Measurements from ENCODE around the gene TMEM72. TPM values are rescaled to one million over a fixed set of nuclear protein-coding genes. Genes with fewer than 3 reads are reported as not detected.

Gene TMEM72
- total and polyA plus RNA-seq, 2 donors (not counting 3 experiments of a cell fraction or from before 2014, with no cell fraction given), result not detected

DNA sequence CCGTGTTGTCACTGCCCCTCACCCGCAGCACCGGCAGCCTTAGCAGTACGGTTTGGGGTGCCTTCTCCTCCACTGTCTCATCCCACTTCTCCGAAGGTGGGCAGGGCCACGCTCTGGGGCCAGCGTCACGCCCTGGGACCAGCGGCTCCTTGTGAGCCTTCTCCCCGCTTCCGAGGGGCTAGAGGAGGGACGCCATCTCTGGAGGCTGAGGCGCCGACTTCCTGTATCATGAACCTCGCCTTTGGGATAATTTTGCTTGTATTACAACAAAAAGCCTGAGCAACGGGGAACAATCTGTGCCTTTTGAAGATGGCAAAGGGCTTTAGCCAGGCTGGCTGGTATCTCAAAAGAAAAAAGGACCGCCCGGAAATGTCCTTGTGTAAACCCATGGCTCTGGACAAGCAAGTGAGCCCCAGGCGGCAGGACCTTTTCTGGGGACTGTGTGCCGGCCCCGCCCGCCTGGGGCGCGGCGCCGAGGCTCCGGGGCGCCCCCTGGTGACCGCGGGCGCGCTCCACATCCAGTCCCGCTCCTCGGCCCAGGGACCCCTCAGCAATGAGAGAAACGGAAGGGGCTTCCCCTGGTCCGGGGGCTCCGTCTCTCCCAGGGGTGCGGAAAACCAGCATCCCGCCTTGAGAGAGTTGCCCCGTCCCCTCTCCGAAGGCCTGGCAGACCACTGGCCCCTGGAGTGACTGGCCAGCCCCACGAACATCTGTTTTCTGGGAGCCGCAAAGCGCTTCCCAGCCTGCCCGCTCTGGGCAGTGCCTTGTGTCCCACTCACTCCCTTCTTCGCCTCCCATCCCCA lies 63.7 kb downstream of the TMEM72 start:
- Histone ChIP-seq H3K9me3 (replicated peaks; ENCODE audit: control insufficient read depth, insufficient read depth, low read length) (no peaks in the 10 kb centered on the region), H3K4me2 (ENCODE audit: insufficient read depth, low read length) (peak overlapping the region; percentile 66), H3K27me3 (ENCODE audit: control insufficient read depth in 2 of 2, insufficient read depth in 2 of 2, low read length in 2 of 2) (no peaks in the 10 kb centered on the region), H3K36me3 (ENCODE audit: control insufficient read depth in 2 of 2, extremely low read depth in 1 of 2, insufficient read depth in 2 of 2, low read length in 2 of 2) (peaks cover 0 to 11% of the 10 kb centered on the region in 2 experiments), H3K9me1 (replicated peaks; ENCODE audit: control insufficient read depth, extremely low read depth, insufficient read depth, low read length) (no peaks in the 10 kb centered on the region), H3K27ac (ENCODE audit: insufficient read depth, low read depth, low read length) (peak overlapping the region; percentile 60), H4K20me1 (replicated peaks; ENCODE audit: control insufficient read depth, extremely low read depth, insufficient read depth, low read length) (no peaks in the 10 kb centered on the region), H3K4me3 (replicated peaks in 1 of 3; ENCODE audit: insufficient read depth in 1 of 3, low read depth in 1 of 3, low read length in 3 of 3) (peak overlapping the region in 2 of 3 experiments; percentile 22 to 48), H3K79me2 (ENCODE audit: control insufficient read depth, insufficient read depth, low read length) (no peaks in the 10 kb centered on the region), H3K4me1 (ENCODE audit: control insufficient read depth, extremely low read depth, insufficient read depth, low read length) (peaks cover 20% of the 10 kb centered on the region), H2AFZ (ENCODE audit: low read depth, low read length) (peak overlapping the region; percentile 95), H3K9ac (replicated peaks; ENCODE audit: extremely low read depth, insufficient read depth, low read length) (peak overlapping the region; percentile 68)
- ChIA-PET CTCF (interaction anchor here (1.0 to 2.3 kb wide), 8 partner anchors 8 to 42 kb away, joined by 3 to 30 read pairs (median 8); no protein-coding TSS in a partner anchor), POLR2A (interaction anchor here (1.2 to 1.7 kb wide), 4 partner anchors 20 to 29 kb away, joined by 4 to 12 read pairs (median 8); no protein-coding TSS in a partner anchor)
- DNase-seq (ENCODE audit: low read depth, low spot score) (peak; percentile 90), FAIRE-seq (peak; percentile 85)
- no TSS peak for BruUV-seq (replicated peaks)
- dilution Hi-C loops (cut with MboI; ENCODE audit: extremely low pct_ligation_motif_present, low sequenced_read_pairs), result no loop called here
- TF ChIP-seq, protein P1, sequence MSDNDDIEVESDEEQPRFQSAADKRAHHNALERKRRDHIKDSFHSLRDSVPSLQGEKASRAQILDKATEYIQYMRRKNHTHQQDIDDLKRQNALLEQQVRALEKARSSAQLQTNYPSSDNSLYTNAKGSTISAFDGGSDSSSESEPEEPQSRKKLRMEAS (IDR thresholded peaks at IDR 0.05; ENCODE audit: insufficient read depth, insufficient read length), result no peak
- TF ChIP-seq POLR2AphosphoS5 (IDR thresholded peaks at IDR 0.05; ENCODE audit: insufficient read depth, low read depth, low read length), result peak; percentile 62
- no peak for TF ChIP-seq EZH2 (IDR thresholded peaks at IDR 0.05; ENCODE audit: borderline replicate concordance, low read depth, low read length, severe bottlenecking)
- TF ChIP-seq MYC (IDR thresholded peaks at IDR 0.05; ENCODE audit: low read depth, low read length), result no peak
- TF ChIP-seq JUN (IDR thresholded peaks at IDR 0.05; ENCODE audit: borderline replicate concordance, insufficient read depth, insufficient read length, low read depth), result no peak
- TF ChIP-seq POLR2A (IDR thresholded peaks at IDR 0.05; ENCODE audit: low read depth, low read length), result peak; percentile 60
- TF ChIP-seq, protein P2, sequence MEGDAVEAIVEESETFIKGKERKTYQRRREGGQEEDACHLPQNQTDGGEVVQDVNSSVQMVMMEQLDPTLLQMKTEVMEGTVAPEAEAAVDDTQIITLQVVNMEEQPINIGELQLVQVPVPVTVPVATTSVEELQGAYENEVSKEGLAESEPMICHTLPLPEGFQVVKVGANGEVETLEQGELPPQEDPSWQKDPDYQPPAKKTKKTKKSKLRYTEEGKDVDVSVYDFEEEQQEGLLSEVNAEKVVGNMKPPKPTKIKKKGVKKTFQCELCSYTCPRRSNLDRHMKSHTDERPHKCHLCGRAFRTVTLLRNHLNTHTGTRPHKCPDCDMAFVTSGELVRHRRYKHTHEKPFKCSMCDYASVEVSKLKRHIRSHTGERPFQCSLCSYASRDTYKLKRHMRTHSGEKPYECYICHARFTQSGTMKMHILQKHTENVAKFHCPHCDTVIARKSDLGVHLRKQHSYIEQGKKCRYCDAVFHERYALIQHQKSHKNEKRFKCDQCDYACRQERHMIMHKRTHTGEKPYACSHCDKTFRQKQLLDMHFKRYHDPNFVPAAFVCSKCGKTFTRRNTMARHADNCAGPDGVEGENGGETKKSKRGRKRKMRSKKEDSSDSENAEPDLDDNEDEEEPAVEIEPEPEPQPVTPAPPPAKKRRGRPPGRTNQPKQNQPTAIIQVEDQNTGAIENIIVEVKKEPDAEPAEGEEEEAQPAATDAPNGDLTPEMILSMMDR (IDR thresholded peaks at IDR 0.05; ENCODE audit: extremely low read depth in 1 of 2, insufficient read depth in 1 of 2, low read depth in 1 of 2, low read length in 2 of 2), result peak; percentile 81 to 95
- TF ChIP-seq FOS (IDR thresholded peaks at IDR 0.05; ENCODE audit: borderline replicate concordance, insufficient read depth, low read length), result no peak
- no peak for TF ChIP-seq GATA2 (IDR thresholded peaks at IDR 0.05; ENCODE audit: insufficient read depth, insufficient read length, low read depth, low read length)
- intact Hi-C loops (cut with micrococcal nuclease), result loop anchor here (1.0 to 10.0 kb wide), 5 partner anchors 16 to 1300 kb away; partner anchors contain the start of gene RASSF4
